Suprapubic skin (tissue), 4 donors: ENCODE data around the gene RSPRY1. TPM values are rescaled to one million over a fixed set of nuclear protein-coding genes. Genes with fewer than 3 reads are reported as not detected.

ENCODE experiments used
- DNase-seq, 2 donors: peaks; one replicate each; pipeline ENCODE4 v3.0.0-alpha.2; 2019; ENCODE audit warnings: low spot score in 2 of 2
- H3K27ac ChIP-seq: fragments of 200-600 bp; sonication (generic); one replicate; pipeline ENCODE4 v1.5.1; 2019
- H3K27me3 ChIP-seq: fragments of 200-600 bp; sonication (generic); one replicate; pipeline ENCODE4 v1.5.1; 2019
- H3K36me3 ChIP-seq: fragments of 200-600 bp; sonication (generic); one replicate; pipeline ENCODE4 v1.5.1; 2019
- H3K4me1 ChIP-seq: fragments of 200-600 bp; sonication (generic); one replicate; pipeline ENCODE4 v1.5.1; 2019
- H3K4me3 ChIP-seq: fragments of 200-600 bp; sonication (generic); one replicate; pipeline ENCODE4 v1.5.1; 2019; ENCODE audit warnings: mild to moderate bottlenecking
- H3K9me3 ChIP-seq: fragments of 200-600 bp; sonication (generic); one replicate; pipeline ENCODE4 v1.5.1; 2019
- CTCF ChIP-seq, 2 donors: fragments of 200-600 bp in 1 of 2; fragments of 450-650 bp in 1 of 2; sonication (generic) in 1 of 2; IDR thresholded peaks; one replicate each; pipeline ENCODE4 v1.5.1; 2016 to 2019; ENCODE audit warnings: antibody characterized with exemption in 2 of 2, mild to moderate bottlenecking in 1 of 2, moderate library complexity in 1 of 2
- EP300 ChIP-seq: sonication (generic); formaldehyde crosslinking; IDR thresholded peaks from one replicate; pipeline ENCODE4 v1.6.1; 2017; ENCODE audit warnings: antibody characterized with exemption
- POLR2A ChIP-seq, 2 donors: fragments of 450-650 bp; IDR thresholded peaks; one replicate each; pipeline ENCODE4 v1.6.1; 2017; ENCODE audit warnings: antibody characterized with exemption in 2 of 2, mild to moderate bottlenecking in 2 of 2, moderate library complexity in 2 of 2
- POLR2AphosphoS5 ChIP-seq, 3 donors: sonication (generic); formaldehyde crosslinking; IDR thresholded peaks; one replicate each; pipeline ENCODE4 v1.6.1; 2017; ENCODE audit warnings: antibody characterized with exemption in 3 of 3
- WGBS: methylation state at CpG from one replicate; pipeline ENCODE4 v1.1.5; 2018; 5-methylcytosine and 5-hydroxymethylcytosine counted together
- total RNA-seq, 4 donors: library from RNA; depleted of rRNA; stranded (reverse); fragments of >200 nt; gene quantifications; one replicate each; pipeline ENCODE4 v1.1.0, GENCODE V29; 2016

Gene RSPRY1
- total RNA-seq, 4 donors from 2014 or later: 16.3 to 48.3 (median 35.2) TPM

- TF ChIP-seq POLR2A (IDR thresholded peaks at IDR 0.05) (no peak), POLR2AphosphoS5 (IDR thresholded peaks at IDR 0.05) (no peak), CTCF (IDR thresholded peaks at IDR 0.05) (no peak), EP300 (no peak)
- no peak overlapping the region for H3K27ac ChIP-seq
These were observed 27.3 kb downstream of the RSPRY1 start for GRCh38 chr16:57213462-57213861.

GRCh38 chr16:57216968-57217367, 30.8 kb downstream of the RSPRY1 start:
- no peak overlapping the region for H3K27ac ChIP-seq
- H3K36me3 ChIP-seq: peaks cover 85% of the 10 kb centered on the region

More at GRCh38 chr16:57213462-57213861, 27.3 kb downstream of the RSPRY1 start:
- no peak overlapping the region for H3K4me3 ChIP-seq
- no peaks in the 10 kb centered on the region for H3K9me3 ChIP-seq
- 41% methylated on average over 1 of the region's 1 CpG for WGBS
- DNase-seq: no peak
- no peaks in the 10 kb centered on the region for H3K27me3 ChIP-seq
- H3K4me1 ChIP-seq: peaks cover 10% of the 10 kb centered on the region
- H3K36me3 ChIP-seq: peaks cover 89% of the 10 kb centered on the region

GRCh38 chr16:57223057-57223456, 36.9 kb downstream of the RSPRY1 start:
- no peak for DNase-seq
- Histone ChIP-seq H3K27ac (no peak overlapping the region), H3K4me3 (no peak overlapping the region), H3K36me3 (peaks cover 89% of the 10 kb centered on the region), H3K4me1 (no peaks in the 10 kb centered on the region), H3K9me3 (no peaks in the 10 kb centered on the region), H3K27me3 (no peaks in the 10 kb centered on the region)
- 98% methylated on average over 1 of the region's 1 CpG for WGBS
- TF ChIP-seq POLR2A (IDR thresholded peaks at IDR 0.05): no peak
- no peak for TF ChIP-seq CTCF (IDR thresholded peaks at IDR 0.05)
- no peak for TF ChIP-seq POLR2AphosphoS5 (IDR thresholded peaks at IDR 0.05)
- TF ChIP-seq EP300: no peak

More at GRCh38 chr16:57216968-57217367, 30.8 kb downstream of the RSPRY1 start:
- H3K4me1 ChIP-seq: peaks cover 10% of the 10 kb centered on the region
- no peak for DNase-seq
- no peak overlapping the region for H3K4me3 ChIP-seq
- no peak for TF ChIP-seq EP300
- TF ChIP-seq POLR2AphosphoS5 (IDR thresholded peaks at IDR 0.05): no peak
- no peak for TF ChIP-seq POLR2A (IDR thresholded peaks at IDR 0.05)
- TF ChIP-seq CTCF (IDR thresholded peaks at IDR 0.05): no peak
- 90% methylated on average over 2 of the region's 2 CpGs for WGBS
- no peaks in the 10 kb centered on the region for H3K27me3 ChIP-seq
- no peaks in the 10 kb centered on the region for H3K9me3 ChIP-seq

- Histone ChIP-seq H3K9me3 (no peaks in the 10 kb centered on the region), H3K27me3 (no peaks in the 10 kb centered on the region), H3K27ac (no peak overlapping the region), H3K36me3 (peaks cover 90% of the 10 kb centered on the region), H3K4me3 (no peak overlapping the region), H3K4me1 (no peaks in the 10 kb centered on the region)
- 95% methylated on average over 6 of the region's 6 CpGs for WGBS
- TF ChIP-seq POLR2A (IDR thresholded peaks at IDR 0.05): no peak
- TF ChIP-seq EP300: no peak
- TF ChIP-seq CTCF (IDR thresholded peaks at IDR 0.05): no peak
- TF ChIP-seq POLR2AphosphoS5 (IDR thresholded peaks at IDR 0.05): no peak
- no peak for DNase-seq
These were observed 38.7 kb downstream of the RSPRY1 start for GRCh38 chr16:57224651-57225335.

- Histone ChIP-seq H3K36me3 (peaks cover 91% of the 10 kb centered on the region), H3K4me1 (no peaks in the 10 kb centered on the region), H3K27me3 (no peaks in the 10 kb centered on the region), H3K9me3 (no peaks in the 10 kb centered on the region), H3K27ac (no peak overlapping the region), H3K4me3 (no peak overlapping the region)
- WGBS: 95% methylated on average over 7 of the region's 7 CpGs
- no peak for DNase-seq
- TF ChIP-seq POLR2AphosphoS5 (IDR thresholded peaks at IDR 0.05) (no peak), POLR2A (IDR thresholded peaks at IDR 0.05) (no peak), EP300 (no peak), CTCF (IDR thresholded peaks at IDR 0.05) (no peak)
These were observed 39.8 kb downstream of the RSPRY1 start for GRCh38 chr16:57225978-57226377.
